Stomach (tissue), 4 donors: ENCODE data around the gene TMEM132D.

ENCODE experiments used
- CTCF ChIP-seq, 7 experiments: fragments of 450-650 bp in 4 of 7; fragments of 200-600 bp in 3 of 7; sonication (generic) in 3 of 7; IDR thresholded peaks; one replicate each; pipeline ENCODE4 v1.5.1; 2016 to 2019; ENCODE audit warnings: antibody characterized with exemption in 7 of 7, control low read depth in 2 of 7, mild to moderate bottlenecking in 1 of 7
- EP300 ChIP-seq: sonication (generic); formaldehyde crosslinking; IDR thresholded peaks from one replicate; pipeline ENCODE4 v1.6.1; 2017; ENCODE audit warnings: antibody characterized with exemption
- POLR2A ChIP-seq, 4 donors: fragments of 450-650 bp; IDR thresholded peaks; one replicate each; pipeline ENCODE4 v1.6.1; 2016; ENCODE audit warnings: antibody characterized with exemption in 4 of 4, control low read depth in 2 of 4, mild to moderate bottlenecking in 1 of 4, moderate library complexity in 1 of 4

GRCh38 chr12:129696926-129697325 is 206.9 kb downstream of the TMEM132D start:
- TF ChIP-seq CTCF (IDR thresholded peaks at IDR 0.05) (no peak), POLR2A (IDR thresholded peaks at IDR 0.05) (no peak), EP300 (peak; percentile 38)
